ENCODE measurements around the gene DTX1.

The DTX1 gene

GRCh38 chr12:113071135-113072112 is 14.9 kb downstream of the DTX1 start:
- FAIRE-seq: no peak

GRCh38 chr12:113072136-113072535 is 15.6 kb downstream of the DTX1 start:
- no peak for FAIRE-seq

- no peak for FAIRE-seq
Measured at GRCh38 chr12:113073586-113073985, 17.1 kb downstream of the DTX1 start.

DNA sequence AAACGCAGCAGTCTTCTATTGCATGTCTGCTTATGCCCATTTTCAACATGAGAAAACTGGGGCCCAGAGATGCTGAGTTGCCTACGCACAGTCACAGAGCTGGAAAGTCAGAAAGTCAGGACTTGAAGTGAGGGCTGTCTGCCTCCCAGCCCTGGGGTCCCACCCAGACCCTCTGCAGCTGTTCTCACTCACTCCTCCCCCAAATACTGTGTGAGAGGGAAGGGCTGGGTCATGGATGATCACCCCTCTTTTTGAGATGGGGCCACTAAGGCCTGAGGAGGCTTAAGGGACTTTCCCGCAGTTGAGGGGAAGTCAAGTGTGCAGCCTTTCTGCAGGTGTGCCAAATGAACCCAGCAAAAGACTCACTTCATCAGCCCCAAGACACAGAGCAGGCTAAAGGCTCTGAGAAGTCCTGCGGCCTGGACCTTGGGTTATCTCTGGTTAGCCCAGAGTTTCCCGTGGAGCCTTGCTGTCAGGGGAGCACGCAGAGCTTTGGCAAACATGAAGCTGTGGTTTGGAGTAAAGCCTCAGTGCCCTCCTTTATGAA is 18.7 kb downstream of the DTX1 start:
- FAIRE-seq: no peak

- no peak for FAIRE-seq
Measured at GRCh38 chr12:113077057-113077858, 20.7 kb downstream of the DTX1 start.

DNA sequence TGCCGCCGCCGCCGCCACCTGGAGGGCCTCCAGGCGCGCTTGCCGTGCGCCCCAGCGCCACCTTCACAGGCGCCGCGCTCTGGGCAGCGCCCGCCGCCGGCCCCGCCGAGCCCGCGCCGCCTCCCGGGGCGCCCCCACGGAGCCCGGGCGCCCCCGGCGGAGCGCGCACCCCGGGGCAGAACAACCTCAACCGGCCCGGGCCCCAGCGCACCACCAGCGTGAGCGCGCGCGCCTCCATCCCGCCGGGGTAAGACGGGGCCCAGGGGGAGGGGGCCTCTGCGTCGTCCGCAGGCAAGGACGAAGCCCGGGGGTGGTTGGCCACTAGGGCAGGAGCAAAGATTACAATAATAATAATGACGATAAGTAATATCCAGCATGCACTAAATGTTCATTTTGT is 21.3 kb downstream of the DTX1 start:
- FAIRE-seq: no peak

GRCh38 chr12:113081873-113082272 is 25.3 kb downstream of the DTX1 start:
- no peak for FAIRE-seq

- no peak for FAIRE-seq
Measured at GRCh38 chr12:113082486-113083148, 26.1 kb downstream of the DTX1 start.

DNA sequence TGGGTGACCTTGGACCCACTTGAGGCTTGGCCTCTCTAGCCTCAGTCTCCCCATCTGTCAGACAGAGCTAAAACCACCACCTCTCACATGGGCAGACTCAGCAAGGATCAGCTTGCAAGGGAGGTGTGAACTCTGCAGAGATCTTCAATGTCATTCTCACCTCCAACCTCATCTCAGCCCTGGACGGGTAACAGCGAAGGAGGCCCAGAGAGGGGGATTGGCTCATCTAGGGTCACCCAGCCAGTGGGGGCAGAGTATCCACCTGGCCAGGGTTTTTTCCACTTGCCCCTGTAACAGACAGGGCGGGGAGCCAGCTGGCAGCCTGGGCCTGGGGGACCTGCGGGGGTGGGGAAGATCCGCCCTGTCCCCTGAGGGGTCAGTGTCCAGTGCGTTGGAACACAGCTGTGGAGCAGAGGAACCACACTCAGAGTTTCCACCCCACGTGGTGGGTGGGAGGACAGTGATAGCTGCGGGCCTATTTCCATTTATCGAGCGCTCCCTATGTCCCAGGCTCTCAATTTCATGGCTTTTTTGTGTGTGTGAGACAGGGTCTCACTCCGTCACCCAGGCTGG is 27.4 kb downstream of the DTX1 start:
- no peak for FAIRE-seq

GRCh38 chr12:113086249-113087164 is 30.0 kb downstream of the DTX1 start:
- no peak for FAIRE-seq

DNA sequence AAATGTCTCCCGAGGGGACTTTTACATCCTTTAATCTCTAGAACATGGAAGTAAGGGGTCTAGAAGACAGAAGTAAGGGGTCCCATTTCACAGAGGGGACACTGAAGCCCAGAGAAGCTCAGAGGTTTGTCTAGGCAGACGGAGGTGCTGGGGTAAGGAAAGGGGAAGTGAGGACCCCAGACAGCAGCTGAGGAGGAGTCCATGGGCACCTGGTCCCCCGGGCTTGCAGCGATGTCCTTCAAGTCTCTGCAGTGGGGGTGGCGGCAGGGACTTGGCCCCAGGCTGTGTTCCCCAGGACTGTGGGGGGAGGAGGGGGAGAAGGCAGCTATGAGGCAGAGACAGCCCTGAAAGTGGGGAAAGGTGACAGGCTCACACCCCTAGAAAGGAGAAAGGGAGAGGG is 30.7 kb downstream of the DTX1 start:
- no peak for FAIRE-seq

- FAIRE-seq: no peak
Measured at GRCh38 chr12:113088037-113088436, 31.5 kb downstream of the DTX1 start.

DNA sequence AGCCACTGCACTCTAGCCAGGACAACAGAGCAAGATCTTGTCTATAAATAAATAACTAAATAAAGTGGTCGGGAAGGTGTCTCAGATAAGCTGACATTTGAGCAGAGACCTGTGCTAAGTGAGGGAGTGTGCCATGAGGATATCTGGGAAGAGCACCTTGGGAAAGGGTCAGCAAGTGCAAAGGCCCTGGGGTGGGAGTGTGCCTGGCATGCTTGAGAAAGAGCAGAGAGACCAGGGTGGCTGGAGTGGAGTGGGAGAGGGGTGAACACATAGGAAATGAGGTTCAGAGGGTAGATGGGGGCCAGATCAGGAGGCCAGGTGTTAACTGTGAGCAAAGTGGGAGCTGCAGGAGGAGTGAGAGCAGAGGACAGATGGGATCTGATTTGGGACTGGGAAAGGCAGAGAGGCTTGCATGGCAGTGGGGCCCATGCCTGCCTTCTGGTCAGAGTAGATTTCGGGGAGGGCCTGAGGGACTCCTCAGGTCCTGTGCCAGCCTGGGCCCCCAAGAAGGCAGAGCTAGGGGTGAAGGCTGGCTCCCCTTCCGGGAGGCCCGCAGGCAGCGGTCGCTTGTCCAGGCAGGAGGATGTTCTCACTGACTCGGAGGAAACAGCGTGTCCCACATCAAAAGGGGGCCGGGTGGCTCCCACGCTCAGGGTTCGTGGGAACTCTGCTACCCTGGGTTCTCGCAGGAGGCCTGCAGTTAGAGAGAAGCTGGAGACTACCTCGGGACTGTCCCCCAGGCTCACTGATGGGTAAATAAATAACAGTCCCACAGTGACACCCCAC is 32.6 kb downstream of the DTX1 start:
- FAIRE-seq: no peak

- no peak for FAIRE-seq
Measured at GRCh38 chr12:113089839-113090238, 33.3 kb downstream of the DTX1 start.

- FAIRE-seq: no peak
Measured at GRCh38 chr12:113090740-113091139, 34.2 kb downstream of the DTX1 start.

DNA sequence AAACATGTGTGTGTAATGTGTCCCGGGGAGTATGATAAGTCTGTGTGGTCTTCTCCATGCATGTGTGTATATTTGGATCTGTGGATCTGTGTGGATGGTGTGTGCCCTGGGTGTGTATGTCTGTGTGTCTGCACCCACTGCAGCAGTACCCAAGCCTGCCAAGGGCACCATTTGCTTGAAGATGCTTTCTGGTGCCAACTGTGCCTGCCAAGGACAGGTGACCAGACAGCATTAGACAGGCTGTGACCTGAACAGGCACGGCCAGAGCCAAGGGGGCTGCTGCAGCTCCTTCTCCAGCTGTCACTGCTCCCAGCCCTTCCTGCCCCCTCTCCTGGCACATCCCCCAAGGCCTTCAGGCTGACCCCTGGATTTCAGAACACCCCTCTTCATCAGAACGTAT is 35.0 kb downstream of the DTX1 start:
- FAIRE-seq: no peak

- FAIRE-seq: no peak
Measured at GRCh38 chr12:113092607-113093408, 36.3 kb downstream of the DTX1 start.

- FAIRE-seq: no peak
Measured at GRCh38 chr12:113093409-113094101, 37.0 kb downstream of the DTX1 start.

GRCh38 chr12:113094738-113095137 is 38.2 kb downstream of the DTX1 start:
- FAIRE-seq: no peak
